ENCODE data around the gene ARHGEF17.

The ARHGEF17 gene

GRCh38 chr11:73358071-73358470 is 50.0 kb downstream of the ARHGEF17 start:
- no peak overlapping the region for H3K4me3 ChIP-seq (ENCODE audit: low read depth, low read length)
- no peak for DNase-seq (ENCODE audit: low read depth)
- TF ChIP-seq CTCF (IDR thresholded peaks at IDR 0.05; ENCODE audit: control insufficient read depth, extremely low read depth, insufficient read depth) = no peak

GRCh38 chr11:73359341-73359740 is 51.3 kb downstream of the ARHGEF17 start:
- DNase-seq (ENCODE audit: low read depth) = no peak
- H3K4me3 ChIP-seq (ENCODE audit: low read depth, low read length) = no peak overlapping the region
- no peak for TF ChIP-seq CTCF (IDR thresholded peaks at IDR 0.05; ENCODE audit: control insufficient read depth, extremely low read depth, insufficient read depth)

GRCh38 chr11:73359930-73360742 is 52.1 kb downstream of the ARHGEF17 start:
- peak; percentile 18 for DNase-seq (ENCODE audit: low read depth)
- peak; percentile 60 for TF ChIP-seq CTCF (IDR thresholded peaks at IDR 0.05; ENCODE audit: control insufficient read depth, extremely low read depth, insufficient read depth)
- H3K4me3 ChIP-seq (ENCODE audit: low read depth, low read length) = no peak overlapping the region

GRCh38 chr11:73360743-73361369 is 52.8 kb downstream of the ARHGEF17 start:
- DNase-seq (ENCODE audit: low read depth) = no peak
- H3K4me3 ChIP-seq (ENCODE audit: low read depth, low read length) = no peak overlapping the region
- TF ChIP-seq CTCF (IDR thresholded peaks at IDR 0.05; ENCODE audit: control insufficient read depth, extremely low read depth, insufficient read depth) = no peak

- no peak for TF ChIP-seq CTCF (IDR thresholded peaks at IDR 0.05; ENCODE audit: control insufficient read depth, extremely low read depth, insufficient read depth)
- no peak overlapping the region for H3K4me3 ChIP-seq (ENCODE audit: low read depth, low read length)
- DNase-seq (ENCODE audit: low read depth) = no peak
Observed at GRCh38 chr11:73361953-73362776, 54.1 kb downstream of the ARHGEF17 start.

GRCh38 chr11:73363147-73363546 is 55.1 kb downstream of the ARHGEF17 start:
- no peak overlapping the region for H3K4me3 ChIP-seq (ENCODE audit: low read depth, low read length)
- TF ChIP-seq CTCF (IDR thresholded peaks at IDR 0.05; ENCODE audit: control insufficient read depth, extremely low read depth, insufficient read depth) = no peak
- DNase-seq (ENCODE audit: low read depth) = no peak

All from LNCaP clone FGC (cell line).